IMR-90 (cell line): ENCODE measurements around the gene GMCL2. TPM values are rescaled to one million over a fixed set of nuclear protein-coding genes. Genes with fewer than 3 reads are reported as not detected.

ENCODE experiments used
- ATAC-seq: fragments of 200-7000 bp; cut with Tn5 transposase; 2 replicates; pipeline ENCODE4 v1.9.1; 2020; ENCODE audit warnings: low read depth, mild to moderate bottlenecking, moderate library complexity
- BruUV-seq: library from RNA; stranded (reverse); fragments of 400-500 nt; replicated peaks from 2 replicates; lab custom pipeline; 2021; lab: Mats Ljungman, UMichigan
- CTCF ChIA-PET: fragments of 300-600 bp; formaldehyde crosslinking; extraction: SDS; loops from one replicate; lab custom pipeline; 2021; ENCODE audit warnings: antibody characterized with exemption; lab: Yijun Ruan, JAX
- POLR2A ChIA-PET: fragments of 300-600 bp; sonication (Branson Sonifier 250); formaldehyde crosslinking; loops from one replicate; lab custom pipeline; 2022; ENCODE audit warnings: antibody characterized with exemption; ENCODE audit not compliant: unreplicated experiment; lab: Charles Lee
- DNase-seq: peaks from one replicate; pipeline ENCODE4 v3.0.0; 2013
- H2AFZ ChIP-seq: replicated peaks from 2 replicates; pipeline ENCODE3; 2013; ENCODE audit warnings: low read length, mild to moderate bottlenecking; ENCODE audit not compliant: poor library complexity
- H2AK5ac ChIP-seq: 2 replicates; pipeline ENCODE4 v1.6.1; 2013; ENCODE audit warnings: low read depth, low read length, inconsistent platforms
- H2AK9ac ChIP-seq: replicated peaks from 2 replicates; pipeline ENCODE3; 2013; ENCODE audit warnings: mild to moderate bottlenecking, low read depth, low read length, moderate library complexity; ENCODE audit not compliant: poor library complexity
- H2BK120ac ChIP-seq: 2 replicates; pipeline ENCODE4 v1.6.1; 2013; ENCODE audit warnings: low read depth, low read length, inconsistent platforms
- H2BK15ac ChIP-seq: 3 replicates; pipeline ENCODE4 v1.6.1; 2013; ENCODE audit warnings: low read depth, low read length, inconsistent platforms
- H2BK20ac ChIP-seq: 2 replicates; pipeline ENCODE4 v1.6.1; 2013; ENCODE audit warnings: low read depth, mild to moderate bottlenecking, inconsistent platforms, low read length, moderate library complexity
- H2BK5ac ChIP-seq: 2 replicates; pipeline ENCODE4 v1.6.1; 2013; ENCODE audit warnings: mild to moderate bottlenecking, low read depth, low read length, inconsistent platforms; ENCODE audit not compliant: poor library complexity, severe bottlenecking
- H3K14ac ChIP-seq: replicated peaks from 2 replicates; pipeline ENCODE4 v1.6.1; 2013; ENCODE audit warnings: low read depth, low read length, inconsistent platforms
- H3K18ac ChIP-seq: 2 replicates; pipeline ENCODE4 v1.6.1; 2013; ENCODE audit warnings: low read depth, low read length, control low read depth
- H3K23ac ChIP-seq: 2 replicates; pipeline ENCODE4 v1.6.1; 2013; ENCODE audit warnings: low read depth, low read length, inconsistent platforms
- H3K27ac ChIP-seq: 2 replicates; pipeline ENCODE4 v1.5.1; 2013; ENCODE audit warnings: mild to moderate bottlenecking, control low read depth, low read length; ENCODE audit not compliant: insufficient read depth
- H3K27me3 ChIP-seq: 2 replicates; pipeline ENCODE4 v1.6.1; 2013; ENCODE audit warnings: low read length; ENCODE audit not compliant: control insufficient read depth, insufficient read depth
- H3K36me3 ChIP-seq: 2 replicates; pipeline ENCODE4 v1.6.1; 2013; ENCODE audit warnings: low read length, mixed read lengths; ENCODE audit not compliant: control insufficient read depth, insufficient read depth
- H3K4ac ChIP-seq: 2 replicates; pipeline ENCODE4 v1.6.1; 2013; ENCODE audit warnings: low read depth, low read length, inconsistent platforms
- H3K4me1 ChIP-seq: 2 replicates; pipeline ENCODE4 v1.6.1; 2013; ENCODE audit warnings: low read length, mixed read lengths; ENCODE audit not compliant: control insufficient read depth, insufficient read depth
- H3K4me2 ChIP-seq: 2 replicates; pipeline ENCODE4 v1.6.1; 2013; ENCODE audit warnings: low read depth, mild to moderate bottlenecking, control low read depth, low read length, moderate library complexity
- H3K4me3 ChIP-seq: 2 replicates; pipeline ENCODE4 v1.5.1; 2013; ENCODE audit warnings: low read depth, mild to moderate bottlenecking, control low read depth, low read length, moderate library complexity; ENCODE audit not compliant: insufficient read depth
- H3K56ac ChIP-seq: 2 replicates; pipeline ENCODE4 v1.6.1; 2013; ENCODE audit warnings: low read length, inconsistent platforms; ENCODE audit not compliant: insufficient read depth; ENCODE audit errors: extremely low read depth
- H3K79me1 ChIP-seq, 2 experiments: 2 replicates each; pipeline ENCODE4 v1.6.1; 2013; ENCODE audit warnings: low read length in 2 of 2, inconsistent platforms in 1 of 2, low read depth in 1 of 2
- H3K9ac ChIP-seq: 2 replicates; pipeline ENCODE4 v1.6.1; 2013; ENCODE audit warnings: low read depth, low read length, control low read depth
- H3K9me1 ChIP-seq: 2 replicates; pipeline ENCODE4 v1.6.1; 2013; ENCODE audit warnings: low read length, inconsistent platforms; ENCODE audit not compliant: insufficient read depth
- H3K9me3 ChIP-seq: 2 replicates; pipeline ENCODE4 v1.6.1; 2013; ENCODE audit warnings: low read length; ENCODE audit not compliant: control insufficient read depth, insufficient read depth
- H4K20me1 ChIP-seq: 2 replicates; pipeline ENCODE4 v1.6.1; 2013; ENCODE audit warnings: low read length, inconsistent platforms; ENCODE audit not compliant: insufficient read depth
- H4K5ac ChIP-seq: 2 replicates; pipeline ENCODE4 v1.6.1; 2013; ENCODE audit warnings: mild to moderate bottlenecking, low read depth, low read length, control low read depth
- H4K8ac ChIP-seq, 2 experiments: 2 replicates each; pipeline ENCODE4 v1.6.1; 2013; ENCODE audit warnings: low read depth in 2 of 2, low read length in 2 of 2, control low read depth in 1 of 2, inconsistent platforms in 1 of 2
- H4K91ac ChIP-seq: 2 replicates; pipeline ENCODE4 v1.6.1; 2013; ENCODE audit warnings: low read depth, low read length, inconsistent platforms; ENCODE audit not compliant: insufficient read depth
- BHLHE40 ChIP-seq: fragments of 150-350 bp; IDR thresholded peaks from 2 replicates; pipeline ENCODE4 v1.6.1; 2016; ENCODE audit warnings: mild to moderate bottlenecking, low read depth, low read length
- CEBPB ChIP-seq: IDR thresholded peaks from 2 replicates; pipeline ENCODE4 v1.6.1; 2012; ENCODE audit warnings: low read depth, low read length, improper control_type of control experiment
- CHD1 ChIP-seq: IDR thresholded peaks from 2 replicates; pipeline ENCODE4 v1.6.1; 2012; ENCODE audit warnings: low read depth, low read length, improper control_type of control experiment
- ELK1 ChIP-seq: fragments of 150-350 bp; IDR thresholded peaks from 2 replicates; pipeline ENCODE4 v1.6.1; 2016; ENCODE audit warnings: low read depth, mild to moderate bottlenecking, low read length, moderate library complexity, borderline replicate concordance
- FOS ChIP-seq: fragments of 150-350 bp; IDR thresholded peaks from 2 replicates; pipeline ENCODE4 v1.6.1; 2016; ENCODE audit warnings: low read depth, low read length
- MAFK ChIP-seq: IDR thresholded peaks from 2 replicates; pipeline ENCODE4 v1.6.1; 2012; ENCODE audit warnings: low read depth, low read length, improper control_type of control experiment
- MAZ ChIP-seq: IDR thresholded peaks from 2 replicates; pipeline ENCODE4 v1.6.1; 2012; ENCODE audit warnings: low read depth, mild to moderate bottlenecking, low read length, improper control_type of control experiment, moderate library complexity, borderline replicate concordance
- MXI1 ChIP-seq: IDR thresholded peaks from 2 replicates; pipeline ENCODE4 v1.6.1; 2012; ENCODE audit warnings: low read depth, mild to moderate bottlenecking, low read length, moderate library complexity, borderline replicate concordance
- NFE2L2 ChIP-seq: fragments of 150-350 bp; IDR thresholded peaks from 2 replicates; pipeline ENCODE4 v1.6.1; 2016; ENCODE audit warnings: low read depth, mild to moderate bottlenecking, low read length
- POLR2A ChIP-seq: IDR thresholded peaks from 2 replicates; pipeline ENCODE4 v1.6.1; 2012; ENCODE audit warnings: mild to moderate bottlenecking, low read depth, low read length
- RAD21 ChIP-seq: IDR thresholded peaks from 2 replicates; pipeline ENCODE4 v1.6.1; 2012; ENCODE audit warnings: low read length, improper control_type of control experiment
- RCOR1 ChIP-seq: IDR thresholded peaks from 2 replicates; pipeline ENCODE4 v1.6.1; 2012; ENCODE audit warnings: mild to moderate bottlenecking, low read length, improper control_type of control experiment; ENCODE audit not compliant: insufficient replicate concordance
- RFX5 ChIP-seq: IDR thresholded peaks from 2 replicates; pipeline ENCODE4 v1.8.0; 2012; ENCODE audit warnings: low read depth, mild to moderate bottlenecking, low read length, moderate library complexity
- USF2 ChIP-seq: fragments of 150-350 bp; IDR thresholded peaks from 2 replicates; pipeline ENCODE4 v1.6.1; 2017; ENCODE audit warnings: mild to moderate bottlenecking, antibody characterized with exemption, low read length, low read depth
- WGBS, 2 experiments: methylation state at CpG; one replicate each; pipeline versions ENCODE4 v1.1.5 to v1.1.7; 2013; ENCODE audit warnings: missing lambda C conversion rate in 2 of 2; ENCODE audit not compliant: insufficient read length in 1 of 2; ENCODE audit errors: extremely low coverage in 2 of 2; 5-methylcytosine and 5-hydroxymethylcytosine counted together
- dilution Hi-C: fragments of 300-500 bp; cut with HindIII; formaldehyde crosslinking; loops from one replicate; pipeline ENCODE4 v1.14.3; 2018; ENCODE audit warnings: low sequenced_read_pairs; ENCODE audit not compliant: unreplicated experiment
- in situ Hi-C: fragments of 300-500 bp; cut with MboI; formaldehyde crosslinking; loops from 3 replicates; pipeline ENCODE4 v1.14.3; 2019; ENCODE audit warnings: low sequenced_read_pairs, inconsistent platforms, mixed read lengths
- intact Hi-C: fragments of 100-400 bp; cut with micrococcal nuclease; formaldehyde crosslinking; loops from 2 replicates; pipeline ENCODE4 v1.10.0; 2022
- polyA plus RNA-seq, 3 experiments: library from polyadenylated mRNA; depleted of rRNA; stranded (reverse); fragments of >200 nt; gene quantifications; 2 replicates each; pipeline ENCODE4 v1.2.3, GENCODE V29; 2012; ENCODE audit warnings: low replicate concordance in 1 of 3
- total RNA-seq: library from RNA; depleted of rRNA; stranded (reverse); fragments of >200 nt; gene quantifications from 2 replicates; pipeline ENCODE4 v1.2.3, GENCODE V29; 2012
- TF ChIP-seq, protein P1 (sequence below): conservative IDR thresholded peaks from 2 replicates; pipeline ENCODE4 v1.5.1; 2012; ENCODE audit warnings: mild to moderate bottlenecking, low read depth, low read length, improper control_type of control experiment

The GMCL2 gene
- total and polyA plus RNA-seq, 2 of the 4 experiments (the other 2 are of a cell fraction), result not detected

DNA sequence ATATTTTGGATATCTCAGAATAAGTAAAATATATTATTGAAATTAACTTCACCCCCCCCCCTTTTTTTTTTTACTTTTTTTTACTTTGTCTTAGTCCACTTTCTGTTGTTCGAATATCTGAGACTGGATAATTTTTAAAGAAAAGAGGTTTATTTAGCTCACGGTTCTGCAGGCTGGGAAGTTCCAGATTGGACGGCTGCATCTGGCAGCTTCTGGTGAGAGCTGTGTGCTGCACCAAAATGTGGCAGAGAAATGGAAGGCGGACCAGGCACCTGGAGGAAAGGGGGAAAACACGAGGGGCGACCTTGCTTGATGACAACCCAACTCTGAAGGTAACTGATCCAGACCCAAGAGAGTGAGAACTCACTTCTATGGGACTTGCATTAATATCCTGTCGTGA is 5.6 kb upstream of the GMCL2 start:
- 80% methylated on average over 2 of the region's 7 CpGs; no CpG with 5 or more reads in 1 of the 2 experiments for WGBS, 2 experiments
- no peaks in the 10 kb centered on the region for H3K4me1 ChIP-seq
- H3K18ac ChIP-seq, result no peak overlapping the region
- H3K9me1 ChIP-seq, result no peaks in the 10 kb centered on the region
- ATAC-seq, result no peak
- H3K79me1 ChIP-seq, result no peaks in the 10 kb centered on the region
- H3K23ac ChIP-seq, result no peak overlapping the region
- no peak overlapping the region for H2BK15ac ChIP-seq
- H3K4ac ChIP-seq, result no peak overlapping the region
- intact Hi-C loops, result no loop called here
- no peak overlapping the region for H4K8ac ChIP-seq
- H3K27ac ChIP-seq, result no peak overlapping the region
- peaks cover 23% of the 10 kb centered on the region; the same call in 1 of the 2 replicates for H3K27me3 ChIP-seq
- no peak overlapping the region for H2AFZ ChIP-seq
- in situ Hi-C loops, result no loop called here
- TF ChIP-seq NFE2L2 (no peak), MAZ (no peak), RFX5 (no peak), POLR2A (no peak), RAD21 (no peak), FOS (no peak), CHD1 (no peak), CEBPB (no peak), USF2 (no peak), ELK1 (no peak), MAFK (no peak), RCOR1 (no peak), BHLHE40 (no peak), MXI1 (no peak)
- TF ChIP-seq, protein P1, sequence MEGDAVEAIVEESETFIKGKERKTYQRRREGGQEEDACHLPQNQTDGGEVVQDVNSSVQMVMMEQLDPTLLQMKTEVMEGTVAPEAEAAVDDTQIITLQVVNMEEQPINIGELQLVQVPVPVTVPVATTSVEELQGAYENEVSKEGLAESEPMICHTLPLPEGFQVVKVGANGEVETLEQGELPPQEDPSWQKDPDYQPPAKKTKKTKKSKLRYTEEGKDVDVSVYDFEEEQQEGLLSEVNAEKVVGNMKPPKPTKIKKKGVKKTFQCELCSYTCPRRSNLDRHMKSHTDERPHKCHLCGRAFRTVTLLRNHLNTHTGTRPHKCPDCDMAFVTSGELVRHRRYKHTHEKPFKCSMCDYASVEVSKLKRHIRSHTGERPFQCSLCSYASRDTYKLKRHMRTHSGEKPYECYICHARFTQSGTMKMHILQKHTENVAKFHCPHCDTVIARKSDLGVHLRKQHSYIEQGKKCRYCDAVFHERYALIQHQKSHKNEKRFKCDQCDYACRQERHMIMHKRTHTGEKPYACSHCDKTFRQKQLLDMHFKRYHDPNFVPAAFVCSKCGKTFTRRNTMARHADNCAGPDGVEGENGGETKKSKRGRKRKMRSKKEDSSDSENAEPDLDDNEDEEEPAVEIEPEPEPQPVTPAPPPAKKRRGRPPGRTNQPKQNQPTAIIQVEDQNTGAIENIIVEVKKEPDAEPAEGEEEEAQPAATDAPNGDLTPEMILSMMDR, result no peak
- no peaks in the 10 kb centered on the region for H3K36me3 ChIP-seq
- dilution Hi-C loops, result no loop called here
- no peak overlapping the region for H2AK5ac ChIP-seq
- no peak overlapping the region for H4K91ac ChIP-seq
- H3K56ac ChIP-seq, result no peak overlapping the region
- H3K4me3 ChIP-seq, result no peak overlapping the region
- no TSS peak for BruUV-seq
- no peaks in the 10 kb centered on the region for H4K20me1 ChIP-seq
- H3K9ac ChIP-seq, result no peak overlapping the region
- no peak overlapping the region for H4K5ac ChIP-seq
- POLR2A ChIA-PET, result no interaction called here
- DNase-seq, result no peak
- no peak overlapping the region for H2BK5ac ChIP-seq
- no peak overlapping the region for H3K4me2 ChIP-seq
- peaks cover 5% of the 10 kb centered on the region; the same call in 1 of the 2 replicates for H3K9me3 ChIP-seq
- H3K14ac ChIP-seq, result no peak overlapping the region
- CTCF ChIA-PET, result no interaction called here
- no peak overlapping the region for H2BK120ac ChIP-seq
- H2BK20ac ChIP-seq, result no peak overlapping the region
- no peak overlapping the region for H2AK9ac ChIP-seq
